GM19395 (cell line): ENCODE results near the gene CCDC172.

ENCODE experiments used
- ATAC-seq: cut with Tn5 transposase; IDR thresholded peaks from one replicate; pipeline ENCODE4 v1.9.1; 2021; ENCODE audit warnings: mild to moderate bottlenecking, moderate library complexity; ENCODE audit not compliant: unreplicated experiment

CCDC172 gene

DNA sequence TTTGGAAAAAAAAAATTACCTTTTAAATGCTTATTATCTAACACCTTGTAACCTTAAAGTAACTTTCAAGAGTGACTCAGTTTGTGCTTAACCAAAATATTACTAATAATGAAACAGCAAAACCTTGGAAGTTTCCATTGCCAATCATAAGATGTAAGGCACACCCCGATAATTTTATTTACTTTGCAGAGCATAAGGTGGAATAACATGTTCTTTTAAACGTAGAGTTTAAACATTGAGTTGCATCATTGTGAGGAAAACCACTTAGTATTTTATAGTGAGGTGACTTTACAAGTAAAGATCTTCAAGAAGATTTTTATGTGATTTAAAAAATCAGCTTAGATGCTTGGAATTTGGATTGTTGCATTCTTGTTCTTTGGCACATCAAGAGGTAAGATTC is 103.4 kb downstream of the CCDC172 start, which contains the start of gene PNLIPRP3:
PNLIPRP3 (plus strand) TSS at position 177 of the 400 bp plus-strand sequence; CDS start at position 343, 166 bp downstream.
- no peak for ATAC-seq

DNA sequence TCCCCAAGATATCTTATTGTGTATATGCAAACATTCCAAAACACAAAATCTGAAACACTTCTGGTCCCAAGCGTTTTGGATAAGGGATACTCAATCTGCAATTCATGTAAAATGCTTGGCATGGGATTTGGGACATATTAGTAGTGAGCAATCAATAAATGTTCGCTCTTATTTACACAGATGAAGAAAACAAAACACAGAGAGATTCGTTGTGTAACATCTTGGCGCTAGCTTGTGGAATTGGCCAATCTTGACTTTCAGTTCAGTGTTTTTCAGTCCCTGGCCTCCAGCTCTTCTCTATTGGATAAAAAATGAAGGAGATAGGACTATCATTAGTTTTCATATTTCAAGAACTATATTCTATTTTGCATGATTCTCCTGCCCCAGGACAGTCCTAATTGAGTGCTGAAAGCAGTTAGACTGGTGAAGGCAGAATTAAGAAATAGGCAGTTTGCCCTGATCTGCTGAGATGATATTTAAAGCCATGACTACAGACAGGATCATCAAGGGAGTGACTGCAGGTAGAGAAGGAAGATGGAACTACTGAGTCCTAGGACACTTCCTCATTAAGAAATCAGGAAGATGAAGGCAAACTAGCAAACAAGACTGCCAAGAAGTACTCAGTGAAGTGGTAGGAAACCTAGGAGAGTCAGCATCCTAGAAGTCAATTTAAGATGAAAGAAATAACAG is 105.2 kb downstream of the CCDC172 start:
- no peak for ATAC-seq
